Measurements from ENCODE around the gene CDC42EP1.

GRCh38 chr22:37525746-37526350 is 34.4 kb upstream of the CDC42EP1 start:
- TF ChIP-seq CTCF (IDR thresholded peaks at IDR 0.05; ENCODE audit: low read length) (no peak), EZH2 (optimal IDR thresholded peaks at IDR 0.05; ENCODE audit: low read depth, low read length) (no peak), EZH2phosphoT487 (IDR thresholded peaks at IDR 0.05; ENCODE audit: low read length) (no peak)
